A673 (cell line): ENCODE measurements around the gene CCDC97.
A peak's percentile ranks its signal among the peaks of the same experiment; 100 is the strongest.

Source experiments
- CTCF ChIP-seq: fragments of 300-800, 200-600 bp; sonication (generic); conservative IDR thresholded peaks from 2 replicates; pipeline ENCODE4 v1.5.1; 2017; ENCODE audit warnings: low read depth, mild to moderate bottlenecking, antibody characterized with exemption, low read length, moderate library complexity, mixed read lengths
- EZH2 ChIP-seq: fragments of 200-600 bp; sonication (generic); IDR thresholded peaks from 2 replicates; pipeline ENCODE4 v1.6.1; 2017; ENCODE audit warnings: borderline replicate concordance, low read depth, mild to moderate bottlenecking, mixed read lengths, antibody characterized with exemption, low read length; ENCODE audit not compliant: poor library complexity, severe bottlenecking

GRCh38 chr19:41366089-41366488 is 56.1 kb downstream of the CCDC97 start:
- TF ChIP-seq CTCF (peak; percentile 31; the same call in 1 of the 2 replicates), EZH2 (no peak)
